RWPE1 (cell line): ENCODE data around the gene TSPAN9.
"Not testable (repeated sequence)": the region's sequence is repeated elsewhere in the genome, so short reads cannot be mapped to it uniquely, and the experiment has no call there.

Source experiments
- CTCF ChIA-PET: fragments of 350-600 bp; sonication (Branson Sonifier 250); formaldehyde crosslinking; extraction: SDS; loops from one replicate; lab custom pipeline; 2021; lab: Yijun Ruan, JAX
- POLR2A ChIA-PET: fragments of 400-600 bp; formaldehyde crosslinking; extraction: SDS; loops from one replicate; lab custom pipeline; 2020; ENCODE audit warnings: antibody characterized with exemption; ENCODE audit not compliant: low non-redundant PET; lab: Yijun Ruan, JAX
- DNase-seq: peaks from one replicate; pipeline ENCODE4 v3.0.0; 2012; ENCODE audit warnings: low spot score
- H3K27ac ChIP-seq: fragments of 450-650 bp; 2 replicates; pipeline ENCODE4 v1.5.1; 2017
- CTCF ChIP-seq: fragments of 450-650 bp; conservative IDR thresholded peaks from 2 replicates; pipeline ENCODE4 v1.5.1; 2017; ENCODE audit warnings: low read depth, mild to moderate bottlenecking

TSPAN9 gene

GRCh38 chr12:3061059-3061458 is 16.1 kb upstream of the TSPAN9 start:
- POLR2A ChIA-PET = no interaction called here
- no peak for DNase-seq
- CTCF ChIA-PET = interaction anchor here (4.6 kb wide), 1 partner anchor 12 kb away, joined by 16 read pairs; no protein-coding TSS in a partner anchor

GRCh38 chr12:3061501-3062215 is 15.5 kb upstream of the TSPAN9 start:
- ChIA-PET CTCF (interaction anchor here (0.5 to 4.6 kb wide), 2 partner anchors 12 to 20 kb away, joined by 3 to 16 read pairs; no protein-coding TSS in a partner anchor), POLR2A (no interaction called here)
- no peak for DNase-seq
- no peak for TF ChIP-seq CTCF
- H3K27ac ChIP-seq = no peak overlapping the region

More at GRCh38 chr12:3061059-3061458, 16.1 kb upstream of the TSPAN9 start:
- no peak overlapping the region for H3K27ac ChIP-seq
- TF ChIP-seq CTCF = no peak

GRCh38 chr12:3065300-3065699 is 11.9 kb upstream of the TSPAN9 start:
- POLR2A ChIA-PET = no interaction called here
- H3K27ac ChIP-seq = no peak overlapping the region
- no peak for TF ChIP-seq CTCF
- CTCF ChIA-PET = interaction anchor here (0.7 to 1.4 kb wide), 2 partner anchors 8 to 18 kb away, joined by 3 to 4 read pairs; no protein-coding TSS in a partner anchor
- no peak for DNase-seq

GRCh38 chr12:3065846-3066245 is 11.3 kb upstream of the TSPAN9 start:
- H3K27ac ChIP-seq, POLR2A ChIA-PET, DNase-seq: not testable (repeated sequence)
- CTCF ChIA-PET = interaction anchor here (1.4 kb wide), 1 partner anchor 7 kb away, joined by 4 read pairs; no protein-coding TSS in a partner anchor

GRCh38 chr12:3069714-3070113 is 7.5 kb upstream of the TSPAN9 start:
- TF ChIP-seq CTCF = no peak

GRCh38 chr12:3071107-3071506 is 6.1 kb upstream of the TSPAN9 start:
- TF ChIP-seq CTCF = no peak
- CTCF ChIA-PET = interaction anchor here (0.5 to 0.6 kb wide), 5 partner anchors 83 to 1378 kb away, joined by 3 to 9 read pairs (median 3); no protein-coding TSS in a partner anchor
- DNase-seq = no peak
- POLR2A ChIA-PET = no interaction called here
- H3K27ac ChIP-seq = no peak overlapping the region

More at GRCh38 chr12:3069714-3070113, 7.5 kb upstream of the TSPAN9 start:
- ChIA-PET CTCF (no interaction called here), POLR2A (no interaction called here)
- DNase-seq = no peak
- no peak overlapping the region for H3K27ac ChIP-seq

- H3K27ac ChIP-seq = no peak overlapping the region
- TF ChIP-seq CTCF = no peak
- DNase-seq = no peak
- ChIA-PET CTCF (interaction anchor here (0.5 kb wide), 1 partner anchor 1379 kb away, joined by 3 read pairs; no protein-coding TSS in a partner anchor), POLR2A (no interaction called here)
These were observed 5.5 kb upstream of the TSPAN9 start for GRCh38 chr12:3071710-3072109.
